Measurements from ENCODE around the gene COQ4. TPM values are rescaled to one million over a fixed set of nuclear protein-coding genes. Genes with fewer than 3 reads are reported as not detected.

The COQ4 gene
- total RNA-seq, 1 donor from 2014 or later: 11.4 TPM

DNA sequence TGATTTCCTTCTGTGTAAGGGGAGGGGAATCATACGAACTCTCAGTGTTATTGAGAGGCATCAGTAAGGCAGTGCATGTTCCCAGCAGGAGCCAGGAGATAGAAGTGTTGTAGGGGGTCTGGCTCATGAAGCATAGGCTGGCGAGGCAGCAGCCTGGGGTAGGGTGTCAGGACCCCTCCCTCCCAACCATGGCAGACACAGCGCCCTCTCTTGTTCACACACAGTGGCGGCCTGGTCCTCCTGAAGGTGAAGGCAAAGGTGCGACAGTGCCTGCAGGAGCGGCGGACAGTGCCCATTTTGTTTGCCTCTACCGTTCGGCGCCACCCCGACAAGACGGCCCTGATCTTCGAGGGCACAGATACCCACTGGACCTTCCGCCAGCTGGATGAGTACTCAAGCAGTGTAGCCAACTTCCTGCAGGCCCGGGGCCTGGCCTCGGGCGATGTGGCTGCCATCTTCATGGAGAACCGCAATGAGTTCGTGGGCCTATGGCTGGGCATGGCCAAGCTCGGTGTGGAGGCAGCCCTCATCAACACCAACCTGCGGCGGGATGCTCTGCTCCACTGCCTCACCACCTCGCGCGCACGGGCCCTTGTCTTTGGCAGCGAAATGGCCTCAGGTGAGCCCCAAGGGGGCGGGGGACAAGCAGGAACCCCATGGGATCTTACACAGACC lies 22.4 kb downstream of the COQ4 start:
- H3K36me3 ChIP-seq: peaks cover 70 to 72% of the 10 kb centered on the region in 2 donors

DNA sequence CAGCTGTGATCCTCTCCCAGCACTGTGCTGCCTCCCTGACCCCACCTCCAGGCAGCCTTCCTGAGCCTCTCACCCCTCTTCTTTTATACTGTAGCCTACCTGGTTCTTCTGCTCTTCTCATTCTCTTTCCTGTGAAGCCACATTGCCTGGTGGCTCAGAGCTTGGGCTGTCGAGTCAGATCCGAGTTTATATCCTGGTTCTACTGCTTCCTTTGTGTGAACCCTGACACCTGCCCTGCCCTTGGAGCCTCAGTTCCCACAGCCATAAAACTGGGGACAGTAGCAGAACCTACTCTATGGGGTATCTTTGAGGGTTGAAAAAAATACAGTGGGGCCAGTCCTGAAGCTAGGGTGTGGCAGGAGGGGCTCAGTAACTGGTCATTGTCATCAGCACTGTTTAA lies 26.5 kb downstream of the COQ4 start:
- H3K4me3 ChIP-seq: no peak overlapping the region
- intact Hi-C loops (cut with DNase I): no loop called here

More for the DNA sequence above, 22.4 kb downstream of the COQ4 start:
- Histone ChIP-seq H3K4me3 (no peak overlapping the region), H3K9me3 (no peaks in the 10 kb centered on the region), H3K27ac (no peak overlapping the region), H3K27me3 (no peaks in the 10 kb centered on the region), H3K4me1 (peaks cover 0 to 3% of the 10 kb centered on the region in 2 donors)
- TF ChIP-seq, protein P1, sequence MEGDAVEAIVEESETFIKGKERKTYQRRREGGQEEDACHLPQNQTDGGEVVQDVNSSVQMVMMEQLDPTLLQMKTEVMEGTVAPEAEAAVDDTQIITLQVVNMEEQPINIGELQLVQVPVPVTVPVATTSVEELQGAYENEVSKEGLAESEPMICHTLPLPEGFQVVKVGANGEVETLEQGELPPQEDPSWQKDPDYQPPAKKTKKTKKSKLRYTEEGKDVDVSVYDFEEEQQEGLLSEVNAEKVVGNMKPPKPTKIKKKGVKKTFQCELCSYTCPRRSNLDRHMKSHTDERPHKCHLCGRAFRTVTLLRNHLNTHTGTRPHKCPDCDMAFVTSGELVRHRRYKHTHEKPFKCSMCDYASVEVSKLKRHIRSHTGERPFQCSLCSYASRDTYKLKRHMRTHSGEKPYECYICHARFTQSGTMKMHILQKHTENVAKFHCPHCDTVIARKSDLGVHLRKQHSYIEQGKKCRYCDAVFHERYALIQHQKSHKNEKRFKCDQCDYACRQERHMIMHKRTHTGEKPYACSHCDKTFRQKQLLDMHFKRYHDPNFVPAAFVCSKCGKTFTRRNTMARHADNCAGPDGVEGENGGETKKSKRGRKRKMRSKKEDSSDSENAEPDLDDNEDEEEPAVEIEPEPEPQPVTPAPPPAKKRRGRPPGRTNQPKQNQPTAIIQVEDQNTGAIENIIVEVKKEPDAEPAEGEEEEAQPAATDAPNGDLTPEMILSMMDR (IDR thresholded peaks at IDR 0.05): no peak
- no peak for DNase-seq (ENCODE audit: low spot score in 2 of 2)
- intact Hi-C loops (cut with DNase I): no loop called here

DNA sequence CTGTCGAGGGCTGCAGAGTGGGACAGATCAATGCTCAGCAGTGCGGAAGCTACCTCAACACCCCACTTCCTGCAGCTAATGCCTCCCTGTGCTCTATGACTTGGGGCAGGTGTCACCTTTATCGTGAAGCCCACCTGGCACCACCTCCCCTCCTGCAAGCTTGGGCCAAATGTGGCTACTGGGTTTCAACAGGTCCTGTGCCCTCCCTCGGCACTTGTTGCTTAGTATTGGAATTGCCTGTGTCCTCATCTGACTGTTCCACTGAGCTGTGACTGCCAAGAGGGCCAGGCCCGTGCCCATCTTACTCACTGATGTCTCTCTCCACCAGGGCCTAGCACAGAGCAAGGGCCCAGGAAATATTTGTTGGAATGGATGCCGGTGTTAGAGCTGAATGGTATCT lies 27.1 kb downstream of the COQ4 start:
- intact Hi-C loops (cut with DNase I): no loop called here
- H3K9me3 ChIP-seq: no peaks in the 10 kb centered on the region
- TF ChIP-seq, protein P1 (IDR thresholded peaks at IDR 0.05): no peak
- no peak for DNase-seq (ENCODE audit: low spot score in 2 of 2)
- no peaks in the 10 kb centered on the region for H3K4me1 ChIP-seq
- H3K27me3 ChIP-seq: no peaks in the 10 kb centered on the region
- peaks cover 70 to 84% of the 10 kb centered on the region in 2 donors for H3K36me3 ChIP-seq
- no peak overlapping the region for H3K27ac ChIP-seq
- H3K4me3 ChIP-seq: no peak overlapping the region

More for the DNA sequence above, 26.5 kb downstream of the COQ4 start:
- H3K27ac ChIP-seq: no peak overlapping the region
- peaks cover 70 to 86% of the 10 kb centered on the region in 2 donors for H3K36me3 ChIP-seq
- TF ChIP-seq, protein P1 (IDR thresholded peaks at IDR 0.05): no peak
- no peak for DNase-seq (ENCODE audit: low spot score in 2 of 2)
- H3K9me3 ChIP-seq: no peaks in the 10 kb centered on the region
- H3K4me1 ChIP-seq: no peaks in the 10 kb centered on the region
- H3K27me3 ChIP-seq: no peaks in the 10 kb centered on the region

DNA sequence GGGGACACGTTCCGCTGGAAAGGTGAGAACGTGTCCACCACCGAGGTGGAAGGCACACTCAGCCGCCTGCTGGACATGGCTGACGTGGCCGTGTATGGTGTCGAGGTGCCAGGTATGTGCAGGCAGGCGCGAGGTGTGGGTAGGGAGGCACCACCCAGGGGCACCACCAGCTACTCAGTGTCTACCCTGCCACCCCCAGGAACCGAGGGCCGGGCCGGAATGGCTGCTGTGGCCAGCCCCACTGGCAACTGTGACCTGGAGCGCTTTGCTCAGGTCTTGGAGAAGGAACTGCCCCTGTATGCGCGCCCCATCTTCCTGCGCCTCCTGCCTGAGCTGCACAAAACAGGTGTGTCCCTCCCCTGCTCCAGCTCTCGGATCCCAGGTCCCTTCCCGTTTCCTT lies 32.8 kb downstream of the COQ4 start:
- no peaks in the 10 kb centered on the region for H3K4me1 ChIP-seq
- no peak overlapping the region for H3K4me3 ChIP-seq
- H3K27me3 ChIP-seq: no peaks in the 10 kb centered on the region
- peaks cover 35 to 62% of the 10 kb centered on the region in 2 donors for H3K36me3 ChIP-seq
- no peak for DNase-seq (ENCODE audit: low spot score in 2 of 2)
- intact Hi-C loops (cut with DNase I): no loop called here
- no peaks in the 10 kb centered on the region for H3K9me3 ChIP-seq
- H3K27ac ChIP-seq: no peak overlapping the region
- TF ChIP-seq, protein P1 (IDR thresholded peaks at IDR 0.05): no peak

DNA sequence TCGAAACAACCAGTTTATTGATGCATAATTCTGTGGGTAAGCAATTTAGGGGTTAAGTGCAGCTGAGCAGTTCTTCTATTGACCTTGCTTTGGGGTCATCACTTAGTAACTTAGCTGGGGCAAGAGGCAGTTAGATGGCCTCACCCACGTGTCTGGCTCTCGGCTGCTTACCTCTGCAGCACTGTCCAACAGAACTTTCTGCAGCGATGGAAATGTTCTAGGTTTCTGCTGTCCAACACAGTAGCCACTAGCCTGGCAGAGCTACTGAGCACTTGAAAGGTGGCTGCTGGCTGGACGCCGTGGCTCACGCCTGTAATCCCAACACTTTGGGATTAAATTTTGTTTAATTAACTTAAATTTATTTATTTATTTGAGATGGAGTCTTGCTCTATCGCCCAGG lies 35.5 kb downstream of the COQ4 start:
- H3K4me3 ChIP-seq: no peak overlapping the region
- DNase-seq (ENCODE audit: low spot score in 2 of 2): no peak
- H3K27me3 ChIP-seq: no peaks in the 10 kb centered on the region
- no peaks in the 10 kb centered on the region for H3K9me3 ChIP-seq
- TF ChIP-seq, protein P1 (IDR thresholded peaks at IDR 0.05): no peak
- intact Hi-C loops (cut with DNase I): no loop called here
- H3K36me3 ChIP-seq: peaks cover 27 to 44% of the 10 kb centered on the region in 2 donors
- H3K4me1 ChIP-seq: peaks cover 0 to 10% of the 10 kb centered on the region in 2 donors
- H3K27ac ChIP-seq: no peak overlapping the region
